Sigmoid colon (tissue), 7 donors: ENCODE measurements around the gene ZNF93. TPM values are rescaled to one million over a fixed set of nuclear protein-coding genes. Genes with fewer than 3 reads are reported as not detected.
A peak's percentile ranks its signal among the peaks of the same experiment; 100 is the strongest.
"Not testable (repeated sequence)": the region's sequence is repeated elsewhere in the genome, so short reads cannot be mapped to it uniquely, and the experiment has no call there.

Experiments used
- DNase-seq: peaks from one replicate; pipeline ENCODE4 v3.0.0-alpha.2; 2019
- H3K27ac ChIP-seq, 4 donors: fragments of 200-600 bp; sonication (generic); one replicate each; pipeline ENCODE4 v1.5.1; 2016 to 2019; ENCODE audit warnings: mild to moderate bottlenecking in 1 of 4
- H3K27me3 ChIP-seq, 3 donors: fragments of 200-600 bp; sonication (generic); one replicate each; pipeline ENCODE4 v1.5.1; 2019; ENCODE audit warnings: mild to moderate bottlenecking in 1 of 3
- H3K36me3 ChIP-seq, 4 donors: fragments of 200-600 bp; sonication (generic); one replicate each; pipeline ENCODE4 v1.5.1; 2016 to 2019
- H3K4me1 ChIP-seq, 4 donors: fragments of 200-600 bp; sonication (generic); one replicate each; pipeline ENCODE4 v1.5.1; 2017 to 2019
- H3K4me3 ChIP-seq, 4 donors: fragments of 200-600 bp; sonication (generic); one replicate each; pipeline ENCODE4 v1.5.1; 2017 to 2019; ENCODE audit warnings: mild to moderate bottlenecking in 2 of 4, moderate library complexity in 1 of 4
- H3K9me3 ChIP-seq, 4 donors: fragments of 200-600 bp in 3 of 4; sonication (generic) in 3 of 4; one replicate each; pipeline versions ENCODE4 v1.5.1 to v1.6.1; 2013 to 2019
- CTCF ChIP-seq, 4 experiments: fragments of 450-650 bp in 3 of 4; fragments of 200-600 bp in 1 of 4; IDR thresholded peaks; one replicate each; pipeline ENCODE4 v1.5.1; 2016 to 2019; ENCODE audit warnings: antibody characterized with exemption in 4 of 4, mild to moderate bottlenecking in 3 of 4, moderate library complexity in 2 of 4
- EP300 ChIP-seq, 4 donors: sonication (generic); formaldehyde crosslinking; IDR thresholded peaks; one replicate each; pipeline ENCODE4 v1.6.1; 2017; ENCODE audit warnings: antibody characterized with exemption in 4 of 4
- POLR2A ChIP-seq, 2 donors: fragments of 450-650 bp; IDR thresholded peaks; one replicate each; pipeline ENCODE4 v1.6.1; 2016; ENCODE audit warnings: antibody characterized with exemption in 2 of 2, mild to moderate bottlenecking in 2 of 2, moderate library complexity in 2 of 2
- POLR2AphosphoS5 ChIP-seq, 4 donors: sonication (generic); formaldehyde crosslinking; IDR thresholded peaks; one replicate each; pipeline ENCODE4 v1.6.1; 2017; ENCODE audit warnings: antibody characterized with exemption in 4 of 4
- WGBS, 2 donors: extraction: QIAGEN DNeasy Blood & Tissue Kit; methylation state at CpG; one replicate each; pipeline ENCODE4 v1.1.7; 2013; 5-methylcytosine and 5-hydroxymethylcytosine counted together
- intact Hi-C: fragments of 100-400 bp; cut with DNase I; formaldehyde crosslinking; loops from one replicate; pipeline ENCODE4 v1.15.1; 2023
- polyA plus RNA-seq, 3 donors: library from polyadenylated mRNA; stranded (reverse); fragments of 200-250 nt; gene quantifications; one replicate each; pipeline ENCODE4 v1.2.3, GENCODE V29; 2013
- total RNA-seq, 4 donors: library from RNA; depleted of rRNA; stranded (reverse); fragments of >200 nt; gene quantifications; one replicate each; pipeline ENCODE4 v1.1.0, GENCODE V29; 2016
- donor health status: healthy with polysubstance abuse.
- donor health status: Bipolar disorder and iron deficiency.
- donor health status: healthy.

Gene ZNF93
- 10 to 100 TPM in 1 of 4 donors, 1 to 10 TPM in 3; 5.1 to 14.4 (median 6.7) TPM for total RNA-seq
- 1 to 10 TPM; 1.2 to 3.9 (median 1.8) TPM for polyA plus RNA-seq

- H3K27ac ChIP-seq = peak within 1 kb of the TSS; percentile 83 to 99 (median 88)
- intact Hi-C loops = loop anchor here (1.0 to 10.0 kb wide), 5 partner anchors 34 to 234 kb away; partner anchors contain the start of genes ZNF101, ZNF14 and ZNF506
- H3K4me1 ChIP-seq = peaks cover 0 to 23% (median 6%) of the 10 kb centered on the region in 4 donors
- DNase-seq = peak; percentile 98
- H3K9me3 ChIP-seq = peaks cover 0 to 11% (median 0%) of the 10 kb centered on the region in 4 donors
- WGBS, 2 donors = 0% methylated on average over 35 of the region's 35 CpGs
- peak within 1 kb of the TSS; percentile 54 to 85 (median 69) for H3K4me3 ChIP-seq
- no peaks in the 10 kb centered on the region for H3K27me3 ChIP-seq
- TF ChIP-seq POLR2A (IDR thresholded peaks at IDR 0.05) = peak; percentile 27 to 63
- no peak for TF ChIP-seq CTCF (IDR thresholded peaks at IDR 0.05)
- TF ChIP-seq POLR2AphosphoS5 (IDR thresholded peaks at IDR 0.05) = peak; percentile 72 to 95 (median 87)
- no peaks in the 10 kb centered on the region for H3K36me3 ChIP-seq
Observed at GRCh38 chr19:19900729-19901444, at the start of gene ZNF93. TSS of gene ZNF93 (plus strand) at chr19:19900946. CDS start at chr19:19901089, 143 bp downstream.

- H3K4me3 ChIP-seq, DNase-seq, H3K27me3 ChIP-seq, H3K27ac ChIP-seq, intact Hi-C loops, H3K9me3 ChIP-seq, H3K36me3 ChIP-seq, H3K4me1 ChIP-seq: not testable (repeated sequence)
- 65 to 82% methylated on average over 2 of the region's 2 CpGs for WGBS, 2 donors
Observed at GRCh38 chr19:19851740-19852139, 49.0 kb upstream of the ZNF93 start.

- no peaks in the 10 kb centered on the region for H3K4me1 ChIP-seq
- H3K27me3 ChIP-seq = peaks cover 0 to 23% (median 0%) of the 10 kb centered on the region in 3 donors
- H3K4me3 ChIP-seq = no peak overlapping the region
- no peaks in the 10 kb centered on the region for H3K36me3 ChIP-seq
- intact Hi-C loops = no loop called here
- TF ChIP-seq EP300 (IDR thresholded peaks at IDR 0.05) (no peak), POLR2AphosphoS5 (IDR thresholded peaks at IDR 0.05) (no peak), POLR2A (IDR thresholded peaks at IDR 0.05) (no peak), CTCF (IDR thresholded peaks at IDR 0.05) (no peak)
- no peak for DNase-seq
- no peaks in the 10 kb centered on the region for H3K9me3 ChIP-seq
- WGBS, 2 donors = 89 to 91% methylated on average over 2 of the region's 2 CpGs
- H3K27ac ChIP-seq = no peak overlapping the region
Observed at GRCh38 chr19:19858751-19859150, 42.0 kb upstream of the ZNF93 start.

GRCh38 chr19:19860756-19861390 lies 39.9 kb upstream of the ZNF93 start:
- Histone ChIP-seq H3K27me3 (peaks cover 0 to 23% (median 0%) of the 10 kb centered on the region in 3 donors), H3K4me3 (peak overlapping the region in 1 of 4 donors; percentile 27), H3K36me3 (no peaks in the 10 kb centered on the region), H3K9me3 (no peaks in the 10 kb centered on the region), H3K27ac (no peak overlapping the region), H3K4me1 (no peaks in the 10 kb centered on the region)
- 17 to 40% methylated on average over 29 of the region's 29 CpGs for WGBS, 2 donors
- TF ChIP-seq EP300 (IDR thresholded peaks at IDR 0.05) (no peak), POLR2A (IDR thresholded peaks at IDR 0.05) (no peak), POLR2AphosphoS5 (IDR thresholded peaks at IDR 0.05) (no peak), CTCF (IDR thresholded peaks at IDR 0.05) (no peak)
- no peak for DNase-seq
- intact Hi-C loops = loop anchor here (10.0 kb wide), 1 partner anchor 126 kb away; the partner anchor contains the start of gene ZNF14
